Activated CD4-positive, CD25-positive, alpha-beta regulatory T cell treated with anti-CD3 and anti-CD28 coated beads, Interleukin-2, amount 50 U/mL, for 72 hours (primary cell): ENCODE data around the gene PPM1L.

Source experiments
- DNase-seq: peaks from one replicate; pipeline ENCODE4 v3.0.0; 2021

PPM1L gene

DNA sequence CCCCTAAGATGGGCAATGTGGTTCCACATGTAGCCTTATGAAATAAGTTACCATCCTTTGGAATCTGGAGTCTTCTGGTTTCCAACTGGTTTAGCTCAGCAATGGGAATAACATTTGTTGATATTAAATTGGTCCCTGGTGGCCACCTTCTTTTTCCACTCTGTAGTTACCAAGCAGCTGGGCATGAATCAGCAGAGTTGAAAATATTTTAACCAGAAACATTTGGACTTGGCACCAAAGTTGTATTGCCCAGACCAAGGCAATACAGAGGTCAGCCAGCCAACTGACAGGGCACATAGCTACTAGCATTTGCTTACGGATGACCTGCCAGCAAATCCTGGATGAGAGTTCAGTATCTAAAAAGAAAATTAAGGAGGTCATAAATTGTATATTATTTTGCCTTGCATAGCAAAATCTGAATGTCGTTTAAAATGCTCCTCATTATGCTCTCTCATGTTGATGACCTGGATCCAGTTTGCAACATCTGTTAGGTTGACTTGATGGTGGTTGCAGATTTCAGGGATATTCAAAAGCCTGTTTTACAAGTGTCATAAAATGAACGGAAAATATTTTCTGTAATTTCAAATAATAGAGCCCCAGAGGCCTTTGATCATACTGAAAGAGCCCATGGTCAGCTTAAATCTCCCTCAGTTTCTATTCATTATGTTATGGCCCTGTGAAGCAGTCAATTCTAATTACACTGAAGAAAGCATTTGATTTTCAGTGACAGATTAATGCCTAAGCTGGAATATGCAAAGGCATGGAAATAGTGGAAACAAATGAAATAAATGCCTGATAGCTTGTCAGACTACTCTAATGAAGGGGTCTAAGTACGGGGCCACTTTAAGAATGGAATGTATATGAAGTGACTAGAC lies 54.6 kb downstream of the PPM1L start:
- no peak for DNase-seq

DNA sequence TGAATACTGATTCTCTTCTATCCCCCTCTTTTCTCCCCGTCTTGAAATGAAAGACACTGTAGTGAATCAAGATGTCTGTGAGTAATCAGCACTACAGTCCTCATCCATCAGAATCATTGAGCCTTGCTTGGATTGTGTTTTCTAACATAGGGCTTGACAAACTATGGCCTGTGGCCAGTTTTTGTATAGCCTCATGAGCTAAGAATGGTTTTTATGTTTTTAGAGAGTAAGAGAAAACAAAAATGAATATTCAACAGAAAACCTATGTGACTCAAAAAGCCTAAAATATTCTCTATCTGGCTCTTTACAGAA lies 55.2 kb downstream of the PPM1L start:
- no peak for DNase-seq

DNA sequence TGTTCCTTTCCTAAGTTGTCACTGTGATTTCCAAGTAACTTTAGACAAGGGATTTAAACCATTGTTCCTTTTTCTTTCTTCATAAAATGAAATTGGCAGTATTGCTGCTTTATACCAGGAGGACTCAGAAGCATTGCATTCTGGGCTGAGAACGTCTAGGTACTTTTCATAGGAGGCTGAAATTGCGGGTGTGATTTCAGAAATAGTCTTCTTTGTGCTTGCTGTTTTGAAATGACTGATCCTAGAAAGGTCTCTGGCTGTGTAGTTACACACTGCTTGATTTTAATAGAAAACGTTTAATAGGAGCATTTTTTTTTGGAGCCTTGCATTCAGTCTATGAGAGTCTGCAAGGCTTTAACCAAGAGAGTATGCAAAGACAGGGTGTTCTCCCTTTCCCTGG lies 56.3 kb downstream of the PPM1L start:
- no peak for DNase-seq

DNA sequence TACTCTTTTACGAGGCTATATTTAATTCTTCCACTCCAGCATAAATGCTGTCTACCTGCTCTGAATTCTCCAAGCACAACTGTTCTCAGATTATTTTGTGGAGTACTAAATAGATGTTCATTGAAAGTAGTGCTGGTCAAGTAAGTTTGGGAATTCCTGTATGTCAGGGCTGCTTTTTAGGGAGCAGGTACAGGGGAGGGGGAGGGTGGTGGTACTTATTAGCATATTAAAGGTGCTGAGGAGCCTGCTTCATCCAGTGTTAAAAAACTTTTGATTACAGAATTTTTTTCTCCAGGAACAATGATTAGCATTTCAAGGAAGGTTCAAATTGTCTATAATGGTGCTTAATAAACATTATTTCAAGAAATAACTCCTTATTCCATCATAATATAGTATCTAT lies 59.2 kb downstream of the PPM1L start:
- DNase-seq: no peak

DNA sequence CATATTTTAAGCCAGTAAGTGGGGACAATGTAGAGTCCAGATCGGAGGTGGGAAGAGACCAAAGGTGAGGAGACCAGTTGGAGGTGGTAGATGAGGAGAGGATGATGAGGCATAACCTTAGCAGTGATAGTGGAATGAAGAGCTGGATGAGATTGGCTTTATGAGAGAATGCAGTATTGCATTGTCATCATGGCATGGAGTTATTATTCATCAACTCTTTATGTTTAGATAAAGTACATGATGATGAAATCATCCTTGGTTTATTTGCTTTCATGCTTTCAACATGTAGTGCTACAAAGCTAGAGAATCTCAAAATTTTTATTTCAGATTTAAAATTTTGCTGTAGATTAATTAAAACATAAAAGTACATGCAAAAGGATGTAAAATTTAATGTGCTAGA lies 64.0 kb downstream of the PPM1L start:
- no peak for DNase-seq

DNA sequence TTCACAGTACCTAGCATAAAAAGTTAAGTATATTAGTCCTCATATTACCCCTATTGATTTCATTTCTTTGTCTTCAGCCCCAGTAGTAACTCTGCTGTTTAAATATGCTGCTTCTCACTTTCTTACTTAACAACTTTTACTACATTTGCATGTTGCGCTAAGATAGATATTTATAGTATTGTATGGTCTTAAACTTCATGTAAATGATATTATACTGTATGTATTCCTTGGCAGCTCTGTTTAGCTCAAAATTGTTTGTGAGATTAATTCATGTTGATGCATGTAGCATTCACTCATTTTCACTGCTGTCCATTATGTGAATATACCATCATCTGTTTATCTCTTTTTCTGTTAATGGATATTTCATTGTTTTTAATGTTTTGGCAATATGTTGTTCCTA lies 64.4 kb downstream of the PPM1L start:
- DNase-seq: no peak

DNA sequence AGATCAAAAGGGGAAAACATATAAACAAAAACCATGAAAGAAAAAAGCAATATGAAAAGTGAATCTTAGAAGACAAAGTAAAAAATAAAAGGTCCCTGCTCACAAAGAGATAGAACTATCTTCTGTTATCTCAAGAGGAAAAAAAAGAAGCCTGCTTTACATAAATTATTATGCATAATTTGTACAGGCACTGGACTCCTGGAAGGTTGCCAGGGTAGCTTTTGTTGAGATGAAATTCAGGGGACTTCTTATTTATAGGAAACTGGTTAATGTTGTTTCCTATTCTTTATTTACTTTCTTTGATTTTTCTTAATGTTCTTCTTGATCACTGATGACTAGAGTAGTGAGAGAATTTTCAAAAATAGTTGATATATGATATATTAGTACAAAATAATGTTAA lies 66.9 kb downstream of the PPM1L start:
- DNase-seq: no peak

DNA sequence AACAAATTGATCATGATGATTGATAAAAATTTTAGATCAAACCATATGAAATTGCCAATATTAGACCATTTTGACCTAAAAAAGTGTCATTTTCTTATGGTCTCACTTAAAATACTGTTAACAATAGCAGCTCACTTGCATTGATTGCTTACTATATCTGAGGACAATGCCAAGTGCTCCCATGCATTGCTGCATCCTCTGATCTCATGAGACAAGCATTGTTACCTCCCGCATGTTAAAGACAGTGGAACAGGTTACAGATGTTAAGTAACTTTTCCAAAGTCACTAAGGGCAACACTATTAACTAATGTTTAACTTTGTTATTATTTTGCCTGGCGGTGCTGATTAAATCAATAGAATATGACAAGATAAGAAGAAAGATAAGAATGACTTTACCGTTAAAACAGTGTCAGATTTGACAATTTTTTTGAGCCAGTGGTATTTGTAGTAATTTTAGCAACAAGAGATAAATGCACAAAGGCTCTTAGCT lies 69.3 kb downstream of the PPM1L start:
- DNase-seq: no peak

DNA sequence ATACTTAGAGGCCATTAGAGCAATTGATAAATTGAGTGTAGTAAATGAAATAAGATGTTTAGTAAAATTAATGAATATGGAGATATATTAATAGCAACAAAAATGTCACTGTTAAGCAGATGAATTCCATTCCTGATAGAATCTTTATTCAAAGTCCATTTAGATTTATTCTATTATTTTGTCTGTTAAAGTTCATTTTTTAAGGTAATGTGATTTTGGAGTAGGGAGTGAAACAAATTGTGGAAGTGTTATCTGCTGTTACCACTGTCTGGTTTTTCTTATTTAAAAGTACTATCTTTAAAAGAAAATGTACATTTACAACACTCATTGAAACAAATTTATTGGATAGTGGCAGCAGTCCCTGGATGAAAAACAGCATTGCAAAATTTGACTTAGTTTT lies 70.4 kb downstream of the PPM1L start:
- DNase-seq: no peak

DNA sequence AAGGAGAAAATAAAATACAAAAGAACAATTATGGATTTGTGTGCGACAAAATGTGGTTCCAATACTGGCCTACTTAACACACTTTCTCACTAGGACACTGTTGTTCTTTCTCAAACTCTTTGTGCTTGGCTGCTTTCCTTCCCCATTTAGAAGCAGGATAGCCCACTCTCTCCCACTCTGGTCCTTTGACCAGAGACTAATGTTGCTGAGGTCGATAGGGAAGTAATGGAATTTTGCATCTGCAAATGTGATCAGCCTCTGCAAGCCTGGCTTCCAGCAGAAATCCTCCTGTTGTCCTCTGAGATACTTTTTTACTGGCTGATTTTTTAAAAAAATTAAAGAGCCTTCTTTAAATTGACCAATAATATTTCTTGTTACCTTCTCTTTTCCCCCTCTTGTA lies 71.0 kb downstream of the PPM1L start:
- no peak for DNase-seq

DNA sequence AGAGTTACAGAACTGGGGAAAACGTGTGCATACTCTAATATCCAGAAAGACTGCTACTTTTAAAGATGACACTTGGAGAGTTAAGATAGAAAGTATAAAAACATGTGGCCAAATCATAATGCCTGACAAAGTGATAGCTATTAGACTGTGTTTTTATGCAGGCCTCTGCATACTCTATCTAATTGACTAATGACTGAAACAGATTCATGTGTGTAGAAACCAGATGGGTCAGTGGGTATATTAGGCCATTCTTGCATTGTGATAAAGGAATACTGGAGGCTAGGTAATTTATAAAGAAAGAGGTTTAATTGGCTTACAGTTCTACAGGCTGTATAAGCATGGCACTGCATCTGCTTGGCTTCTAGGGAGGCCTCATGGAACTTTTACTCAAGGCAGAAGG lies 71.5 kb downstream of the PPM1L start:
- no peak for DNase-seq

DNA sequence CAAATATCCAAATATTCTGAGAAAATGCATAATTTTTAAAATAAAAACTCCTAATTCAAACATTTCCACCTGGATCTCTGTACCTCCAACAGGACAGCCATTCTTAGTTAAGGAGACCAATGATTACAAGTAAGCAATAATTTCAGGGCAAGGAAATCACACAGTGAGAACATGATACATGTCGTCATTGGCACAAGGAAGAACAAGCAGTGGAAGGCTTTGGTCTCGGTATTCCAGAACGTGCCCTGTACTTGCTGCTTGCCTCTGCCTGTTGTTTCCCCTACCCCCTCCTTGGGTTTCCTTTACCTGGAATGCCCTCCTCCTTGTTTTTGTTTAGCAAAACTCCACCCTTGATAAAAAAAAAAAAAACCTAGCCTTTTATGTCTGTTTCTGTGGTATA lies 72.8 kb downstream of the PPM1L start:
- no peak for DNase-seq

DNA sequence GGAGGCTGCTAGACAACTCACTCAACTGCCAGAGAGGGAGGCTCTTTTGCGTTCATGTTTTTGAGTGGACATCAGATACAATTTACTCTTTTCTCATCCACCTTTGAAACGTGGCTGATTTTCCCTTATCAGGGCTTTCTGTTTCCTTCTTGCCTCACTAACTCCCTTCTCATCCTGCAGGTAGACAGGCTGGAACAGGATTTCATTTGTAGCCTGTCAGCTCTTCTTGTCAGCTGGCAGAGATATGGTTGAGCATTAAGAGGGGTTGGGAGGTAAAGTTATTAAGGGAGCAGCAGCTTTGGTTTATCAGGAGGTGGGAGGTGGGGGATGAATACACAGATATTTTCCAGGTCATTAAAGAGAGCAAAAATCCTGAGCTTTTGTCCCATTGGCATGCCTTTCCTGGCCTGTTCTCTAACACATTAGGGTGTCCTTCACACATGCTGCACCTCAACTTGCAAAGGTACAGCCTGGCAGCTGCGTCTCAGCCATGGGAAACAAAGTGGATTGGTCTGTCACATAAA lies 73.5 kb downstream of the PPM1L start:
- no peak for DNase-seq

DNA sequence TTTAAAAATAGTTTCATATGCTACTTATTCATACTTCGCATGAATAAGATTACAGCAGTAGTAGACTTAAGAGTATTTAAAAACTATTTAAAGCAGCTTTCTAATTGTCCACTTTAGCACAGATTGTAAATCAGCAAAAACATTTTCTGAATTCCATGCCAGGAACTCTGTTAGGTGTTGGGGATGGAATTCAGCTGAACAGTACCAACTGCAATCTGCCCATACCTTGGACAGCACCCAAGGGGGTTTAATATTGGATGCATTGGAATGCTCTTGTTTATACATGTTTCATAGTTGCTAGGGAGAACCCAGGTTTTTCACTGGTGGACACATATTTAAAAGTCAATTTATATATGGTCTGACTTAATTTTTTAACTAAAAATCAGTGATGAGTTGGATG lies 74.8 kb downstream of the PPM1L start:
- DNase-seq: no peak

DNA sequence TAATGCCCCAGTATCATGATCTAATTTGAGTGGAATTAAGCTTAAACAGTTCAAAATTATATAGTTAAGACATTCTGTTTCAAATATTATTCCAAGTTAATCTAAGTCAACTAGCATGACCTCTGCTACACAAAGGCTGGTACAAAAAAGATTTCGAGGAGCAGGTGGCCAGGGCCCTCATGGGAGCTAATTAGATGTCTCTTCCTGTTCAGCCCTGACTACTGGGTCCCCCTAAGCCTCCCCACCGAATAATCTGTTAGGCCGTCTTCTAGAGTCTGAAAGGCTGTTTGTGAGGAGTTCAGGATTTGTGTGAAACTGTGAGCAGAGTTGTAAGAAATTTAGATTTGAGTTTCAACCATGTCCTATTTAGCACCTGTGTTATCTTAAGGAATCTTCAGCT lies 75.4 kb downstream of the PPM1L start:
- DNase-seq: no peak

DNA sequence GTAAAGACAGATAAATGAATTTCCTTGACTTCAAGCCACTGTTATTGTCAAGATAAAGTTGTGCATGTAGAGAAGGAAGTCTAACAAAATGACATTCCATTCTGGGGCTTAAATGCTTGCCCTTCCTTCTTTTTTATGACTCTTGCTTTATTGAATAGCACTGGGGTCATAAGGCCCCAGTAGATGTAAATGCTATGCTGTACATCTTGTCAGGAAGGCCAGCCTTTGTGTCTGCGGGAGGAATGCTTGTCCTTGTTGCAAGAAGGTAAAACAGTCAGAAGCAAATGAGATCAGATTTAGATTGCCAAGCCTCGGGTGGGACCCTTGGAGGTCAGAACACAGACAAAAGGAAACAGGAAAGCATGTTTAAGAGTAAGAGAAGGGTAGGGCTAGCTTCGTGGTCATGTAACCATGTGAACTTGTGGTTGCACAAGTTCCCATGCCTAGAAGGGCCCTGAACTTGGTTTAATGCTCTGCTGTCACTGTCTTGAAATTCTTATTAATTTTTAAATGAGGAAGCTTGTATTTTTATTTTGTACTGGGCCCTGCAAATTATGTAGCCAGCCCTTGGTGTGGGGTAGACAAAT lies 81.5 kb downstream of the PPM1L start:
- no peak for DNase-seq

DNA sequence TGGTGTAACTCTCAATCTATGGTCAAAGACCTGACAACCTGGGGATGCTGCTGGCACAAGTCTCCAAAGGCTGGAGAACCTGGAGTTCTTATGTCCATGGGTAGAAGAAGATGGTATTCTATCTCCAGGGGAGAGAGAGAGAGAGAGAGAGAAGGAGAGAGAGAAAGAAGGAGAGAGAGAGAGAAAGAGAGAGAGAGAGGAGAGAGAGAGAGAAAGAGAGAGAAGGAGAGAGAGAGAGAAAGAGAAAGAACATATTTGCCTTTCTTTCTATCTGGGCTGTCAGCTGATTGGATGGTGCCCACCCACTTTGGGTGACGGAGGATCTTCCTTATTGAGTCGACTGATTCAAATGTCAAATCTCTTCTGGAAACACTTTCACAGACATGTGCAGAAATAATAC lies 84.6 kb downstream of the PPM1L start:
- DNase-seq: no peak

DNA sequence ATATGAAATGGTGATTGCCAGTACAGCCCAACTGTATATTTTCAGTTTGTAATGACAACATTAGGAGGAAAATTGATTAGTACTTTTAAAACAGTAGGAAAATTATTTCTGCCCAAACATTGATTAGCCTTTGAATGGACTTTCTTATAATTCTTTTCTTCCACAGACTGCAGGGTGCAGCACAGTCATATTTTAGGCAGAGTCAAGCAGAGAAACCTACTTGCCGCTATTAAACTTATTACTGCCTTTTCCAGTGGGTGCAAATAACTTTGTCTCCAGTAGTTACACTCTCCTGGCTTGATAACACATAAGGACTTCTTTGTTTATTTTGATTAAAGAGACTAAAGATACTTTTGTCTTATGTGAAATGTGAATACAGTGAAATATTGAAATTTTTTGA lies 85.4 kb downstream of the PPM1L start:
- no peak for DNase-seq

DNA sequence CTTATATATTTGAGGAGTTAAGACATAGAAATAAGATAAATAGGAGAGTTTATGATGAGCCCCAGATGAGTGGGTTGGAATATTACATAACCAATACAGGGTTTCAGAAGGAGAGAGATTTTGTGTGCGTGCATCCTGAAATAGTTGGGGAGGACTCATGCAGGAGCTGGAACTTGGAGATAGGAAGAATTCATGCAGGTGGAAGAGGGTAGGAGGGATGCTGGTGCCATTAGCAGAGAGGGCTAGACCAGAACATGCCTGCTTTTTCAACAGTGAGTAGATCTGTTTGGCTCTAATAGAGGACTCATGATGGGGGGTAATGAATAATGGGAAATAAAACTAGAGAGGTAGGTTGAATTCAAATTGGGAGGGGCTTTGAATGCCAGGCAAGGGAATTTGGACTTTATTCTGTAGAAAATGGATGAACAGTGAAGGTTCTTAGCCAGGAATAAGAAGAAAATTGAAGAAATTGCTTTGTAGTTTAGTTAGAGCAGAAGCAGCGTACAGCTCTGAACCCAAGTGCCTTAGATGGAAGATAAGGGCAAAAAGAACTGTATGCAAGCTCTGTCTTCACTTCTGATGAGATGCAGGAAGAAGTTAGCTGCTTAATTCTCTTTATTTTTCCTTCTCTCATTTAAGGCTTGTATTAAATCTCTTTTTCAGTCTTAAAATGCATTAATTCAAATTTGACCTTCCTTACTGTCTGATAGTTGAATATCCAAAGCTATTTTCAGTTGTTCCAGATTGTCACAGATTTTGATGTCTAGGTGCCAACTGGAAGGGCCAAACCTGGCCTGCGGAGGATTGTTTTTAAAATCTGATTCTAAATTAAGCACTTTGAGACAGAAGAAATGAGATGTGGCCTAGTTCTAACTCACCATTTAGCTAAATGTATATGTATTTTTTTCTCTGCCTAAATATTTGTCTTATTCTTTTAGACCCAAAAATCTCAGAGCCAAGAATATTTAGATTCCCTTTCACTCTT lies 86.3 kb downstream of the PPM1L start:
- no peak for DNase-seq

DNA sequence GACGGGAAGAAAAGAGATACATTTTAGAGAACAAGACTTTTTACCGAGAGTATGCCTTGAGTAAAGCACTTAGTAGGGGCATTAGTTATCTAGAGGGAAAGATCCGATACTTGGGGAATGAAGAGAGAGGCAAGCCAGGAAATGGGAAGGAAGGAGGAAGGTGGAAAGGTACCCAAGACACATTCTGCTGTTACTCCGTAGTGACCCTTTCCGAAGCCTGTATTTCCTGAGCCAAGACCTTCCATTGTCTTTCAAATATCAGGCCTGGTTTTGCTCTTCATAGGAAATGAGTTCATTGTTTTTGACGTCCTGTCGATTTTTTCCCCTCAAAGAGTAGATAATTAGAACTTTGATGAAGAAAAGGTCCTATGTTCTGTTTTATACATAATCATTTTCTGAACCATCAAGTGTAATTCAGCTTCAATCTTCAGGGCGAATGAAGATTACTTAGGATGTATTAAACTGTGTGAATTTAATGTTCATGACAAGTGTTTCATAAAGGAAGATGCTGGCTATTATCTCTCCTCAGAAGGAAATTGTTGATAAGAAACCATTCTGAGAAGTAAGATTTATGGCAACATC lies 95.7 kb downstream of the PPM1L start:
- DNase-seq: no peak

DNA sequence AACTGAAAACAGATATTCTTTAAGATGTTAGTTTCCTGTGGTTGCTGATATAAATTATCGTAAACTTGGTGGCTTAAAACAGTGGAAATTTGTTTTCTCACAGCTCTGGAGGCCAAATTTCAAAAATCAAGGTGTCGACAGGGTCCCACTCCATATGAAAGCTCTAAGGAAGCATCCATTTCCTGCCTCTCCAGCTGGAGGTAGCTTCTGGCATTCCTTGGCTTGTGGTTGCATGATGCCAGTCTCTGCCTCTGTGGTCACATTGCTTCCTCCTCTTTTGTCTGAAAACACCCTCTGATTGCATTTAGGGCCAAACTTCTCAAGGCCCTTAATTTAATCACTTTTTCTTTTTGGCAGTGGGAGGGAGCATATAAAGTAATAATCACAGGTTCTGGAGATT lies 96.8 kb downstream of the PPM1L start:
- no peak for DNase-seq

DNA sequence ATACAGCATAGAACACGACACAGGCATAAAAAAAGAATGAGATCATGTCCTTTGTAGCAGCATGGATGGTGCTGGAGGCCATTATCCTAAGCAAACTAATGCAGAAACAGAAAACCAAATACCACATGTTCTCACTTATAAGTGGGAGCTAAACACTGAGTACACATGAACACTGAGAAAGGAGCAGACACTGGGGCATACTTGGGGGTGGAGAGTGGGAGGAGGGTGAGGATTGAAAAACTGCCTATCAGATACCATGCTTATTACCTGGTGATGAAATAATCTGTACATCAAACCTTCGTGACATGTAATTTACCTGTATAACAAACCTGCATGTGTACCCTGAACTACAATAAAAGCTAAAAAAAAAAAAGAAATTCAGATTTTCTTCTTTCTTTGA lies 100.4 kb downstream of the PPM1L start:
- no peak for DNase-seq
